Measurements from ENCODE around the gene SIRT2.
"Not testable (repeated sequence)": the region's sequence is repeated elsewhere in the genome, so short reads cannot be mapped to it uniquely, and the experiment has no call there.

Gene SIRT2

GRCh38 chr19:38869836-38870607 is 29.4 kb downstream of the SIRT2 start:
- DNase-seq (ENCODE audit: low read depth): peak; percentile 60
- peak overlapping the region; percentile 62 for H3K4me3 ChIP-seq (ENCODE audit: low read length)
- TF ChIP-seq CTCF (conservative IDR thresholded peaks at IDR 0.05; ENCODE audit: low read length): peak; percentile 63

- TF ChIP-seq CTCF (conservative IDR thresholded peaks at IDR 0.05; ENCODE audit: low read length): no peak
- DNase-seq (ENCODE audit: low read depth): no peak
- peak overlapping the region; percentile 62 for H3K4me3 ChIP-seq (ENCODE audit: low read length)
Observed at GRCh38 chr19:38869160-38869835, 30.1 kb downstream of the SIRT2 start.

GRCh38 chr19:38868551-38868950 is 30.9 kb downstream of the SIRT2 start:
- no peak overlapping the region for H3K4me3 ChIP-seq (ENCODE audit: low read length)
- no peak for TF ChIP-seq CTCF (conservative IDR thresholded peaks at IDR 0.05; ENCODE audit: low read length)
- DNase-seq (ENCODE audit: low read depth): no peak

- no peak for DNase-seq (ENCODE audit: low read depth)
- H3K4me3 ChIP-seq (ENCODE audit: low read length): no peak overlapping the region
- TF ChIP-seq CTCF (conservative IDR thresholded peaks at IDR 0.05; ENCODE audit: low read length): no peak
Observed at GRCh38 chr19:38867171-38867780, 32.1 kb downstream of the SIRT2 start.

- no peak overlapping the region for H3K4me3 ChIP-seq (ENCODE audit: low read length)
- TF ChIP-seq CTCF (conservative IDR thresholded peaks at IDR 0.05; ENCODE audit: low read length): no peak
- DNase-seq (ENCODE audit: low read depth): peak; percentile 83
Observed at GRCh38 chr19:38862321-38863059, 36.9 kb downstream of the SIRT2 start.

GRCh38 chr19:38861368-38861767 is 38.0 kb downstream of the SIRT2 start:
- no peak for TF ChIP-seq CTCF (conservative IDR thresholded peaks at IDR 0.05; ENCODE audit: low read length)
- DNase-seq (ENCODE audit: low read depth): no peak
- H3K4me3 ChIP-seq (ENCODE audit: low read length): no peak overlapping the region

- DNase-seq (ENCODE audit: low read depth): not testable (repeated sequence)
Observed at GRCh38 chr19:38859631-38860204, 39.7 kb downstream of the SIRT2 start.

More at GRCh38 chr19:38859631-38860204, 39.7 kb downstream of the SIRT2 start:
- H3K4me3 ChIP-seq (ENCODE audit: low read length): not testable (repeated sequence)
